Measurements from ENCODE around the gene SPSB1.

SPSB1 gene

DNA sequence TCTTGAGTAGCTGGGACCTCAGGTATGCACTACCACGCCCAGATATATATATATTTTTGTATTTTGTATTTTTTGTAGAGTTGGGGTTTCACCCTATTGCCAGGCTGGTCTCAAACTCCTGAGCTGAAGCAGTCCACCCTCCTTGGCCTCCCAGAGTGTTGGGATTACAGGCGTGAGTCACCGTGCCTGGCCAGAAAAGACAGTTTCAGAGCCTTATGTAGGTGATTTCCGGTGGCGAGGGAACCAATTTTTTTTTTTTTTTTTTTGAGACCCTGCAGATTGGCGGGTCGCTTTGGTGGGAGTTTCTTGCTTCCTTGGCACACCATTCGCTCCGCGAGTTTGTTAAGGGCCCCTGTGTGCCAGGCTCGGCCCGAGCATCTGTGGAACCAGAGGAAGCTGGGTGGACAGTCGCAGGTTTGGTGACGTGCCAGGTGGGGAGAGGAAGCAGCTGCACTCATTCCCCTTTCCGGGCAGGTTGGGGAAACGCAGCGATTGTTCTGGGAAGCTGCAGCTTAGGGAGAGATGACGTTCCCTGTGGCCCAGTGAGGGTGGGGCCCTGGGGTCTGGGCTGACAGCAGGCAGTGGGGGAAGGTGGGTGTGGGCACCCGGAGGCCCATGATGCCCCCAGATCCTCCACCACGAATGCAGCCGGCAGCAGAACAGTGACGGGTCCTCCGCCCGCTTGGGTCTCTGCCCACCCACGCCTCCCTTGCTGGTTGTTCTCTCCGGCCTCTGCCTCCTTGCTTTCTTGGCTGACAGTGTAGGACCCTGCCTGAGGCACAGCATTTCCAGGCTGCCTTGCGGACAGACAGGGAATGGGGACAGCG, 25.1 kb downstream of the SPSB1 start:
- TF ChIP-seq ZBTB7A (IDR thresholded peaks at IDR 0.05; ENCODE audit: low read depth) (no peak), YY1 (IDR thresholded peaks at IDR 0.05; ENCODE audit: low read depth) (no peak), EP300 (IDR thresholded peaks at IDR 0.05; ENCODE audit: borderline replicate concordance) (no peak), RAD21 (IDR thresholded peaks at IDR 0.05; ENCODE audit: low read depth) (no peak), FOXM1 (IDR thresholded peaks at IDR 0.05; ENCODE audit: borderline replicate concordance, low read depth) (no peak), TCF12 (IDR thresholded peaks at IDR 0.05; ENCODE audit: low read depth) (no peak), TAF1 (IDR thresholded peaks at IDR 0.05; ENCODE audit: low read depth) (no peak), NFIC (IDR thresholded peaks at IDR 0.05) (no peak), CREB1 (IDR thresholded peaks at IDR 0.05; ENCODE audit: low read depth) (no peak), CEBPB (IDR thresholded peaks at IDR 0.05) (no peak), EGR1 (IDR thresholded peaks at IDR 0.05) (no peak), TEAD4 (IDR thresholded peaks at IDR 0.05) (no peak)
- TF ChIP-seq, protein P1, sequence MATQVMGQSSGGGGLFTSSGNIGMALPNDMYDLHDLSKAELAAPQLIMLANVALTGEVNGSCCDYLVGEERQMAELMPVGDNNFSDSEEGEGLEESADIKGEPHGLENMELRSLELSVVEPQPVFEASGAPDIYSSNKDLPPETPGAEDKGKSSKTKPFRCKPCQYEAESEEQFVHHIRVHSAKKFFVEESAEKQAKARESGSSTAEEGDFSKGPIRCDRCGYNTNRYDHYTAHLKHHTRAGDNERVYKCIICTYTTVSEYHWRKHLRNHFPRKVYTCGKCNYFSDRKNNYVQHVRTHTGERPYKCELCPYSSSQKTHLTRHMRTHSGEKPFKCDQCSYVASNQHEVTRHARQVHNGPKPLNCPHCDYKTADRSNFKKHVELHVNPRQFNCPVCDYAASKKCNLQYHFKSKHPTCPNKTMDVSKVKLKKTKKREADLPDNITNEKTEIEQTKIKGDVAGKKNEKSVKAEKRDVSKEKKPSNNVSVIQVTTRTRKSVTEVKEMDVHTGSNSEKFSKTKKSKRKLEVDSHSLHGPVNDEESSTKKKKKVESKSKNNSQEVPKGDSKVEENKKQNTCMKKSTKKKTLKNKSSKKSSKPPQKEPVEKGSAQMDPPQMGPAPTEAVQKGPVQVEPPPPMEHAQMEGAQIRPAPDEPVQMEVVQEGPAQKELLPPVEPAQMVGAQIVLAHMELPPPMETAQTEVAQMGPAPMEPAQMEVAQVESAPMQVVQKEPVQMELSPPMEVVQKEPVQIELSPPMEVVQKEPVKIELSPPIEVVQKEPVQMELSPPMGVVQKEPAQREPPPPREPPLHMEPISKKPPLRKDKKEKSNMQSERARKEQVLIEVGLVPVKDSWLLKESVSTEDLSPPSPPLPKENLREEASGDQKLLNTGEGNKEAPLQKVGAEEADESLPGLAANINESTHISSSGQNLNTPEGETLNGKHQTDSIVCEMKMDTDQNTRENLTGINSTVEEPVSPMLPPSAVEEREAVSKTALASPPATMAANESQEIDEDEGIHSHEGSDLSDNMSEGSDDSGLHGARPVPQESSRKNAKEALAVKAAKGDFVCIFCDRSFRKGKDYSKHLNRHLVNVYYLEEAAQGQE (IDR thresholded peaks at IDR 0.05; ENCODE audit: low read depth), result no peak
- TF ChIP-seq, protein P2, sequence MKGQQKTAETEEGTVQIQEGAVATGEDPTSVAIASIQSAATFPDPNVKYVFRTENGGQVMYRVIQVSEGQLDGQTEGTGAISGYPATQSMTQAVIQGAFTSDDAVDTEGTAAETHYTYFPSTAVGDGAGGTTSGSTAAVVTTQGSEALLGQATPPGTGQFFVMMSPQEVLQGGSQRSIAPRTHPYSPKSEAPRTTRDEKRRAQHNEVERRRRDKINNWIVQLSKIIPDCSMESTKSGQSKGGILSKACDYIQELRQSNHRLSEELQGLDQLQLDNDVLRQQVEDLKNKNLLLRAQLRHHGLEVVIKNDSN (IDR thresholded peaks at IDR 0.05), result no peak

DNA sequence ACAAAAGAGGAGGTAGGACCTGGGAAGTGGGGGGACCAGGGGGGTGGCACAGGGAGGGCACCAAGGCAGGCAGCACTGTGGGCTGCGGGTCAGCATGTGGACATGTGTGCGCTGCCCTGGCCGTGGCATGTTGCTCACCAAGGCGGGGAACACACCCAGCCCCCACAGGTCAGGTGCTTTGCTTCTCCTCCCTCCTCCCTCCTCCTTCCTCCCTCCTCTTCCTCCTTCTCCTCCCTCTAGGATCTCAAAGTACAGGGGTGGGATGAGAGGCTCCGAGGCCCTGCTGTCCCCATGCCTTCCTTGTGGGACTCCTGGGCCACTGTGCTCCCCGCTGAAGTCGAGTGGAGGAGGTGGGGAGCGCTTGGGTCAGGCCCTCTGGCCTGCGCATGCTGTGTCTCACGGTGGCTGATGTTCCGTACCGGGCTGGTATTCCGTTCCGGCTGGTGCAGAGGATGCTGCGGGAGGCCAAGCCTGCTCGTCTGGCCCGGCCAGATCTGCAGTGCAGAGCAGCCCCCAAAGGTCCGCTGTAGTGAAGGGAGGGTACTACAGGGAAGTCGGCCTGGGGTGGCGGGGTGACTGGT, 26.6 kb downstream of the SPSB1 start:
- TF ChIP-seq YY1 (IDR thresholded peaks at IDR 0.05; ENCODE audit: low read depth) (no peak), TEAD4 (IDR thresholded peaks at IDR 0.05) (no peak), TAF1 (IDR thresholded peaks at IDR 0.05; ENCODE audit: low read depth) (no peak), FOXM1 (IDR thresholded peaks at IDR 0.05; ENCODE audit: borderline replicate concordance, low read depth) (no peak), EP300 (IDR thresholded peaks at IDR 0.05; ENCODE audit: borderline replicate concordance) (no peak), TCF12 (IDR thresholded peaks at IDR 0.05; ENCODE audit: low read depth) (no peak)
- TF ChIP-seq, protein P2 (IDR thresholded peaks at IDR 0.05), result no peak
- TF ChIP-seq, protein P3, sequence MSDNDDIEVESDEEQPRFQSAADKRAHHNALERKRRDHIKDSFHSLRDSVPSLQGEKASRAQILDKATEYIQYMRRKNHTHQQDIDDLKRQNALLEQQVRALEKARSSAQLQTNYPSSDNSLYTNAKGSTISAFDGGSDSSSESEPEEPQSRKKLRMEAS (IDR thresholded peaks at IDR 0.05), result no peak

DNA sequence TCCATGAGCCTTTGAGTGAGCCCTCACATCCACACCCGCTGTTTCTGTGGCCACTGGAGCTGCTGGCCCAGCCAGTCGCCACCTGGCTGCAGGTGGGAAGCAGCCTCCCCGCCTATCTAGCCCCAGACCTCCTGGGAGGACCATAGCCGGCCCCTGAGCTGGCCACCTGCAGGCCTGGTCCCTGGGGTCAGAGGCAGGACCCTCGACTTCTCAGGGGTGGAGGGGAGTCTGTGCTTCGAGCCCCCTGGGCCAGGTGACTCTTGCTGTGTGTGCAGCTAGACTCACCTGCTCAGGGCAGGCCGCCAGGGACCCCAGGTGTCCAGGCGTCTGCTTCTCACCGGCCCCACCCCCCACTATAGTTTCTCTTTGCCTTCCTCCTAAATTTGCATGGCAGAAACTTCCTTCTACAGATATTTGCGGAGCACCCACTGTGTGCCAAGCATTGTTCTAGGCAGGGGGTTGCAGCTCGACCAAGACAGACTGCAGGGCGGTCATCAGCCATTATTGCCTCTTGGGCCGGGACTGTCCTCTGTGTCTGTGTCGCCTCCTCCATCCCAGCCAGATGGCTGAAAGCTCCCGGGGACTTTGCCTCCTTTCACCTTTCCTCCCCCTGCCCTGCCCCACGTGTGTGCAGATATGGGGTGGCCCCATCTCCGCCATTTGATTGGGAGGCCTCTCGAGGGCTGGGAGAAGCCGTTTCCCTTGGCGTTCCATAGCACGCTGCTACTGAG, 27.3 kb downstream of the SPSB1 start:
- TF ChIP-seq, protein P1 (IDR thresholded peaks at IDR 0.05; ENCODE audit: low read depth), result no peak
- 0 out of 2 replicates have a peak, but pooled peaks have one; percentile 12 for TF ChIP-seq NFIC (IDR thresholded peaks at IDR 0.05)

DNA sequence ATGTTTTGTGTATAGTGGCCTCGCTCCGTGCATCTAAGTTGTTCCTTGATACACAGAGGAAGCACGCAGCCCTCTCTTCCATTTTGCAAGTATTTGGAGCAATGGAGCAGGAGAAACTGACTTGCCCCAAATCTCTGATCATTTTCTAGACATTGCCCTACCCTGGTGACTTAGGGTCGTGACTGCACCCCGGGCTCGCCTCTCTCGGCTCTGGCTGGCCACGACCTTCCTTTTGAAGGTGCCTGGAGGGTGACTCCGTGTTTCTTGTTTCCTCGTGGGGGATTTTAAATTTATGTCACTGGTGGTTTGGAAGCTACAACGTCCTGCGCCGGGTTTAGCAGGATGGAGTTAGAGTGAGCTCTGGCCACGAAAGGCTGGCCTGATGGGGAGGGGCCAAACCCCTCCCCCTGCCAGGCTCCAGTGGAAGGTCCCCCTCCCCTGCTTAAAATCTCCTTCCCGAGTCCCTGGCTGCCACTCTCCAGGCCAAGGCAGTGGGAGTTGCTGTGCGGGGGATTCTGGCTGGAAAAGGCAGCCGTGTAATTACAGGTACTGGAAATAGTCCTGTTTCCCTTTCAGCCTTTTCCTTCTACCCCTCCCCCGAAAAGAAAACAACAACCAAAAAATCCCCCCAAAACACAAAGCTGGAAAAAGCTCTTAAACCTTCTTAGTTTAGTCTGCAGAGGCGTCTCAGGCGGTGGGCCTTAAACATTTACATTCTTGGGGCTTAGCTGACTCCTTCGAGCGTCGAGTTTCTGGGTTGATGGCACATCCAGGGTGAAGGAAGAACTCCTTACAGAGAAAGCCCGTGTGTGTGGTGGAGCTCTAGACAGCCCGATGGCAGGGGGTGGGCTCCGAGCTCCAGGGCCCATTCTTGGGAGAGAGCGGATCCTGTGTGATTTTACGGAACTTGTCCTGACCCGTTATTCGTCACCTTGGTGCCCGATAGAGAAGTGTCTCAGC, 28.1 kb downstream of the SPSB1 start:
- TF ChIP-seq FOXM1 (IDR thresholded peaks at IDR 0.05; ENCODE audit: borderline replicate concordance, low read depth) (no peak), CEBPB (IDR thresholded peaks at IDR 0.05) (no peak), CREB1 (IDR thresholded peaks at IDR 0.05; ENCODE audit: low read depth) (no peak), TAF1 (IDR thresholded peaks at IDR 0.05; ENCODE audit: low read depth) (no peak), ZBTB7A (IDR thresholded peaks at IDR 0.05; ENCODE audit: low read depth) (no peak), RAD21 (IDR thresholded peaks at IDR 0.05; ENCODE audit: low read depth) (no peak)
- TF ChIP-seq, protein P3 (IDR thresholded peaks at IDR 0.05), result no peak

DNA sequence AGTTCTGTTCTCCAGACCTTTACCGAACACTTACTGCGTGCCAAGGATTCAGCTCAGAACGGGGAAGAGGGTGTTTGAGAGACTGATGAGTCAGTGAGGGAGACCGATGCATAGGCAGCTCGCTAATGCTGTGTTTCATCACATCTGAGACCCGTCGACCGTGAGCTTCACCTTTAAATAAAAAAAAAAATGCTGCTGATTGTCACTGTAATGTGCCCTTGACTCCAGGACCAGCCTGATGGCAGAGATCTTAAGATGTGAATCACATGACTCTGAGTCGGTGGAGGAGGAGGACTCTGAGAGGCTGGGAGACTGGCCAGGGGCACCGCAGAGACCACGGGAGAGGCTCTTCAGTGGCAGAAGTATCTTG, 28.8 kb downstream of the SPSB1 start:
- TF ChIP-seq RAD21 (IDR thresholded peaks at IDR 0.05; ENCODE audit: low read depth) (no peak), CREB1 (IDR thresholded peaks at IDR 0.05; ENCODE audit: low read depth) (no peak), ZBTB7A (IDR thresholded peaks at IDR 0.05; ENCODE audit: low read depth) (no peak), YY1 (IDR thresholded peaks at IDR 0.05; ENCODE audit: low read depth) (no peak), EP300 (IDR thresholded peaks at IDR 0.05; ENCODE audit: borderline replicate concordance) (no peak), NFIC (IDR thresholded peaks at IDR 0.05) (no peak), TCF12 (IDR thresholded peaks at IDR 0.05; ENCODE audit: low read depth) (no peak), CEBPB (IDR thresholded peaks at IDR 0.05) (no peak), TAF1 (IDR thresholded peaks at IDR 0.05; ENCODE audit: low read depth) (no peak), TEAD4 (IDR thresholded peaks at IDR 0.05) (no peak)
- TF ChIP-seq, protein P2 (IDR thresholded peaks at IDR 0.05), result no peak
- TF ChIP-seq, protein P3 (IDR thresholded peaks at IDR 0.05), result no peak
- TF ChIP-seq, protein P1 (IDR thresholded peaks at IDR 0.05; ENCODE audit: low read depth), result no peak
